ENCODE results near the gene CLASP1. TPM values are rescaled to one million over a fixed set of nuclear protein-coding genes. Genes with fewer than 3 reads are reported as not detected.

The CLASP1 gene
- total RNA-seq, 2 experiments from 2014 or later, result 33.8 to 72.4 TPM

- DNase-seq (ENCODE audit: low spot score), result no peak
- Histone ChIP-seq H3K9me2 (ENCODE audit: insufficient read depth, low read length) (no peaks in the 10 kb centered on the region), H2AFZ (ENCODE audit: low read length) (no peak overlapping the region), H3K4me2 (ENCODE audit: low read length) (no peak overlapping the region), H3K4me3 (ENCODE audit: low read depth, low read length, poor library complexity, severe bottlenecking) (no peak overlapping the region), H3K27ac (ENCODE audit: low read depth, low read length, poor library complexity, severe bottlenecking) (no peak overlapping the region), H3K79me2 (ENCODE audit: insufficient read depth, low read depth, low read length) (no peaks in the 10 kb centered on the region), H3K36me3 (ENCODE audit: insufficient read depth, low read length) (peaks cover 47% of the 10 kb centered on the region), H3K9me3 (ENCODE audit: low read length) (no peaks in the 10 kb centered on the region), H3K4me1 (ENCODE audit: insufficient read depth, low read length, poor library complexity, severe bottlenecking) (no peaks in the 10 kb centered on the region), H4K20me1 (ENCODE audit: insufficient read depth, low read length) (no peaks in the 10 kb centered on the region)
- TF ChIP-seq CTCF (conservative IDR thresholded peaks at IDR 0.05; ENCODE audit: low read length), result no peak
- no peak for TF ChIP-seq EZH2phosphoT487 (IDR thresholded peaks at IDR 0.05; ENCODE audit: borderline replicate concordance, low read depth, low read length)
- ChIA-PET POLR2A (interaction anchor here (1.2 to 2.0 kb wide), 3 partner anchors 14 to 21 kb away, joined by 3 to 9 read pairs (median 4); no protein-coding TSS in a partner anchor), CTCF (ENCODE audit: unreplicated experiment) (no interaction called here)
- intact Hi-C loops (cut with micrococcal nuclease; ENCODE audit: unreplicated experiment), result no loop called here
- no TSS peak for BruUV-seq (replicated peaks)
Measured at GRCh38 chr2:121429927-121430520, 219.2 kb downstream of the CLASP1 start.

GRCh38 chr2:121429119-121429903, 220.0 kb downstream of the CLASP1 start:
- Histone ChIP-seq H4K20me1 (ENCODE audit: insufficient read depth, low read length) (no peaks in the 10 kb centered on the region), H3K4me3 (ENCODE audit: low read depth, low read length, poor library complexity, severe bottlenecking) (no peak overlapping the region), H3K4me1 (ENCODE audit: insufficient read depth, low read length, poor library complexity, severe bottlenecking) (no peaks in the 10 kb centered on the region), H3K27ac (ENCODE audit: low read depth, low read length, poor library complexity, severe bottlenecking) (no peak overlapping the region), H3K9me3 (ENCODE audit: low read length) (no peaks in the 10 kb centered on the region), H3K9me2 (ENCODE audit: insufficient read depth, low read length) (no peaks in the 10 kb centered on the region), H3K4me2 (ENCODE audit: low read length) (no peak overlapping the region), H2AFZ (ENCODE audit: low read length) (no peak overlapping the region), H3K36me3 (ENCODE audit: insufficient read depth, low read length) (peaks cover 53% of the 10 kb centered on the region), H3K79me2 (ENCODE audit: insufficient read depth, low read depth, low read length) (no peaks in the 10 kb centered on the region)
- DNase-seq (ENCODE audit: low spot score), result no peak
- TF ChIP-seq CTCF (conservative IDR thresholded peaks at IDR 0.05; ENCODE audit: low read length) (no peak), EZH2phosphoT487 (IDR thresholded peaks at IDR 0.05; ENCODE audit: borderline replicate concordance, low read depth, low read length) (no peak)
- BruUV-seq (replicated peaks), result no TSS peak
- intact Hi-C loops (cut with micrococcal nuclease; ENCODE audit: unreplicated experiment), result no loop called here
- CTCF ChIA-PET (ENCODE audit: unreplicated experiment), result no interaction called here
- POLR2A ChIA-PET, result interaction anchor here (0.6 to 1.2 kb wide), 3 partner anchors 17 to 520 kb away, joined by 3 to 5 read pairs (median 3); no protein-coding TSS in a partner anchor
